DOHH2 (cell line): Measurements from ENCODE around the gene LSM7.

Experiments used
- CTCF ChIP-seq: fragments of 200-600 bp; sonication (generic); IDR thresholded peaks from one replicate; pipeline ENCODE4 v1.5.1; 2014; ENCODE audit warnings: antibody characterized with exemption, mild to moderate bottlenecking, low read depth, low read length; ENCODE audit not compliant: poor library complexity, severe bottlenecking
- EZH2phosphoT487 ChIP-seq: fragments of 200-600 bp; sonication (generic); IDR thresholded peaks from 2 replicates; pipeline ENCODE4 v1.6.1; 2017; ENCODE audit warnings: borderline replicate concordance, mild to moderate bottlenecking, antibody characterized with exemption, low read length, moderate library complexity, mixed read lengths

- TF ChIP-seq CTCF (no peak), EZH2phosphoT487 (no peak)
These were observed 32.4 kb upstream of the LSM7 start for GRCh38 chr19:2360833-2361232.
